Measurements from ENCODE around the gene GRAP2. TPM values are rescaled to one million over a fixed set of nuclear protein-coding genes. Genes with fewer than 3 reads are reported as not detected.

Gene GRAP2
- total RNA-seq, 1 donor from 2014 or later, result not detected

DNA sequence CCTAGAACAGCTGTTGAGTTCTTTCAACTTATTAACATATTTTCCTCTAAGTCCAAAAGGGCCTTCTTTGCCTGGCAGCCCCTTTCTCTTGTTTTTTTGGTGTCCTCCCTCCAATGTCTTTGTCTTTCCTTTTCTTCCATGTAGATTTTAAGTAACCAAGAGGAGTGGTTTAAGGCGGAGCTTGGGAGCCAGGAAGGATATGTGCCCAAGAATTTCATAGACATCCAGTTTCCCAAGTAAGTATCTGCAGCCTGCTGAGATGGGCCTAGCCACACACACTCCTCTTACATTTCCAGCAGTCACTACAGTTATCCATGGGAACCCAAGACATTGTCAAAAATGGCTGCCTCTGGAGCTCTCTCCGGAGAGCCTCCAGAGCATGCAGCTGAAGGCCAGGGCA lies 54.8 kb downstream of the GRAP2 start:
- no peak for DNase-seq (ENCODE audit: extremely low spot score, unreplicated experiment)
- H3K27me3 Mint-ChIP-seq (ENCODE audit: unreplicated experiment), result peaks cover 10% of the 10 kb centered on the region
- H3K4me1 Mint-ChIP-seq (ENCODE audit: unreplicated experiment), result peaks cover 20% of the 10 kb centered on the region
- H3K27ac Mint-ChIP-seq (ENCODE audit: unreplicated experiment), result no peak overlapping the region
- TF ChIP-seq, protein P1, sequence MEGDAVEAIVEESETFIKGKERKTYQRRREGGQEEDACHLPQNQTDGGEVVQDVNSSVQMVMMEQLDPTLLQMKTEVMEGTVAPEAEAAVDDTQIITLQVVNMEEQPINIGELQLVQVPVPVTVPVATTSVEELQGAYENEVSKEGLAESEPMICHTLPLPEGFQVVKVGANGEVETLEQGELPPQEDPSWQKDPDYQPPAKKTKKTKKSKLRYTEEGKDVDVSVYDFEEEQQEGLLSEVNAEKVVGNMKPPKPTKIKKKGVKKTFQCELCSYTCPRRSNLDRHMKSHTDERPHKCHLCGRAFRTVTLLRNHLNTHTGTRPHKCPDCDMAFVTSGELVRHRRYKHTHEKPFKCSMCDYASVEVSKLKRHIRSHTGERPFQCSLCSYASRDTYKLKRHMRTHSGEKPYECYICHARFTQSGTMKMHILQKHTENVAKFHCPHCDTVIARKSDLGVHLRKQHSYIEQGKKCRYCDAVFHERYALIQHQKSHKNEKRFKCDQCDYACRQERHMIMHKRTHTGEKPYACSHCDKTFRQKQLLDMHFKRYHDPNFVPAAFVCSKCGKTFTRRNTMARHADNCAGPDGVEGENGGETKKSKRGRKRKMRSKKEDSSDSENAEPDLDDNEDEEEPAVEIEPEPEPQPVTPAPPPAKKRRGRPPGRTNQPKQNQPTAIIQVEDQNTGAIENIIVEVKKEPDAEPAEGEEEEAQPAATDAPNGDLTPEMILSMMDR (IDR thresholded peaks at IDR 0.05), result no peak
- no peak overlapping the region for H3K4me3 Mint-ChIP-seq (ENCODE audit: unreplicated experiment)
- H3K36me3 Mint-ChIP-seq (ENCODE audit: unreplicated experiment), result peaks cover 2% of the 10 kb centered on the region
- no peaks in the 10 kb centered on the region for H3K9me3 Mint-ChIP-seq (ENCODE audit: unreplicated experiment)

DNA sequence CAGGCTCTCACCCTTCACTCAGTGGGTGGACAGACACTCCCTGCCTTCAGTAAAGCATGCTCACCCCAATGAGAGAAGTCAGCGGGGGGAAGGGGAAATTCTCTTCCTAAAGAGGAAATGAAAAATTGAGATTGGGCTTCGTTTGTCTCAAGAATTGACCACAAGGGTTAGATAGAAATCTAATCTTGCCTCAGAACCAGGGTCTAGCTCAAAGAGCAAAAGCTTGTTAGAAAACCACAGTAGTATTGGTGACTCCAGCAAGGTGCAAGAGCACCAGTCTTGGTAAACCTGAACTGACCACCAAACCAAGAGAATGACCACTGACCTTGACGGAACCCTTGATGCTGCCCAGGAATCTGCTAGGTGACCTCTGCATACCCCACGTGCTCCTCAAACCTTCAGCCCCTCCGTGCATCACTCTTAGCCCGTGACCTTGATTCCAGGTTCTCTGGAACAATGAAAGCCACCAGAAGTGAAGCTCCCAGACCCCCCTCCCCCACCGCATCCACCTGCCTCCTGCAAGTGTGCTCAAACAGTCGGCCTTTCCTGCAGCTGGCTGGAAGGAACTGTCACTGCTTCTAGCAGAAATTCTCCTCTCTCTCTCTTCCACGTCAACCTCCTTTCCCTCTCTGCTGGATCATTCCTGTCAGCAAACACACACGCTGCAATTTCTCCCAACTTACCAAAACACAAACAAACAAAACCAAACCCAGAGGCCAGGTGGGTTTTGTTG lies 56.2 kb downstream of the GRAP2 start:
- Mint-ChIP-seq H3K4me1 (ENCODE audit: unreplicated experiment) (peaks cover 29% of the 10 kb centered on the region), H3K4me3 (ENCODE audit: unreplicated experiment) (no peak overlapping the region), H3K9me3 (ENCODE audit: unreplicated experiment) (no peaks in the 10 kb centered on the region), H3K36me3 (ENCODE audit: unreplicated experiment) (peaks cover 2% of the 10 kb centered on the region), H3K27ac (ENCODE audit: unreplicated experiment) (no peak overlapping the region), H3K27me3 (ENCODE audit: unreplicated experiment) (peaks cover 8% of the 10 kb centered on the region)
- TF ChIP-seq, protein P1 (IDR thresholded peaks at IDR 0.05), result no peak
- no peak for DNase-seq (ENCODE audit: extremely low spot score, unreplicated experiment)

DNA sequence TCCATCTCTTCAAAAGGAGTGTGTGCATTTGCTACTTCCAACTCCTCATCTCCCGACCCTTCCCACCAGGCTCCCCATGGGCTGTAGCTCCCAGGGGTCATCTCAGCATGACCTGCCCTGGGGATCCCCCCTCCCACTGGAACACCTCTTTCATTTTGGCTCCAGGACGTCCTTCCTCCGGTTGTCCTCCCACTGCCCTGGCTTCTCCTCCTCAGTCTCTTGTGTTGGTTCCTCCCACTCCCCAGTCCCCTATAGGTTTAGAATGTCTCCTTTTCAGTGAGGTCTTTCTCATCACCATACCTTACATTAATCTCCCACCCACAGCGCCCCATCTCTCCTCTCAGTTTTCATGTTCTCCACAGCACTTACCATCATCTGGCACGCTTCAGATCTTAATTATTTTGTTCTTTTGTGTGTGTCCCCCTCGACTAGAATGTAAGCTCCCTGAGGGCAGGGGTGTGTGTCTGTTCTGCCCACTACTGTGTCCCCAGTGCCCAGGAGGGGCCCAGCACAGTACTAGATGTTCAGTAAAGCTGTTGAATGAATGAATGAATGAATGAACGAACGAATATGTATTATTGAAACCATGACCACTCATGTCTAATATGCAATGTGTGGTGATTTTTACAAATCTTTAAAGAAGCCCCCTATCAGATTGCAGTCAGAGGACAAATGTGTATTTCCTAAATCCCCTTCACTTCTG lies 57.3 kb downstream of the GRAP2 start:
- peaks cover 2% of the 10 kb centered on the region for H3K36me3 Mint-ChIP-seq (ENCODE audit: unreplicated experiment)
- H3K27me3 Mint-ChIP-seq (ENCODE audit: unreplicated experiment), result peaks cover 5% of the 10 kb centered on the region
- no peaks in the 10 kb centered on the region for H3K9me3 Mint-ChIP-seq (ENCODE audit: unreplicated experiment)
- DNase-seq (ENCODE audit: extremely low spot score, unreplicated experiment), result no peak
- TF ChIP-seq, protein P1 (IDR thresholded peaks at IDR 0.05), result no peak
- H3K4me1 Mint-ChIP-seq (ENCODE audit: unreplicated experiment), result peaks cover 29% of the 10 kb centered on the region
- no peak overlapping the region for H3K4me3 Mint-ChIP-seq (ENCODE audit: unreplicated experiment)
- no peak overlapping the region for H3K27ac Mint-ChIP-seq (ENCODE audit: unreplicated experiment)

DNA sequence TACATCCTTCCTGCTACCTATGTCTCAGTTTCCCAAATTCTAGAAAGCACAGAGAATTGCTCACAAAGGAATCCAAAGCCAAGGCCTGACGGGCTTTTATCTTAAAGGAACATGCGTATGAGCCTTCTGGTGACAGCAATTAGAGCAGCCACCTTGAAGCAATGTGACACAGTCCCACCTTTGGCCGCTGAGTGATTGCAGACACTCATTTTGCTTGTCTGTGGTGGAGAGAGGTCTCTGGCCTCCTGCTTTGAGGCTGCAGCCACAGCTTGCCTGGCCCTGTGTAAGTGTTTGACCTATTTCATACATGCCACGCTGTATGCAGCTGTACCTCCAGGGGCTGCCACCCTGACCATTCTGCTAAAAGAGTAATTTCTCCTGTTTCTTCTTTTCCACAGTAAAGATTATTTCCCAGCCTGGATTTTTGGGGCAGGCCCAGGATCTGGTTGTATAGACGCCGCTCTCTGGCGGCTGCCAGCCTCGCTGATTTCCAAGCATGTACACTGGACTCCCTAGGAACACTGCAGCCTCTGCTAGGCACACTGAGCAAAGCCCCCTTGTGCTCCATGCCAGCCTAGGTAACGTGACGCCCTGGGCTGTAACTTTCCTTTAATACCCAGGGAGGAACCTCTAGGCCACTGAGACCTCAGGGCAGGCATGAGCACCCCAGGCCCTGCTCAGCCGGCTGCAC lies 58.2 kb downstream of the GRAP2 start:
- H3K27ac Mint-ChIP-seq (ENCODE audit: unreplicated experiment), result no peak overlapping the region

More for the DNA sequence above, 58.2 kb downstream of the GRAP2 start:
- no peaks in the 10 kb centered on the region for H3K9me3 Mint-ChIP-seq (ENCODE audit: unreplicated experiment)
- no peak overlapping the region for H3K4me3 Mint-ChIP-seq (ENCODE audit: unreplicated experiment)
- no peak for DNase-seq (ENCODE audit: extremely low spot score, unreplicated experiment)
- H3K36me3 Mint-ChIP-seq (ENCODE audit: unreplicated experiment), result no peaks in the 10 kb centered on the region
- peaks cover 5% of the 10 kb centered on the region for H3K27me3 Mint-ChIP-seq (ENCODE audit: unreplicated experiment)
- TF ChIP-seq, protein P1 (IDR thresholded peaks at IDR 0.05), result no peak
- H3K4me1 Mint-ChIP-seq (ENCODE audit: unreplicated experiment), result peaks cover 29% of the 10 kb centered on the region
